DOHH2 (cell line): Measurements from ENCODE around the gene IL12RB2.

Source experiments
- CTCF ChIP-seq: fragments of 200-600 bp; sonication (generic); IDR thresholded peaks from one replicate; pipeline ENCODE4 v1.5.1; 2014; ENCODE audit warnings: antibody characterized with exemption, mild to moderate bottlenecking, low read depth, low read length; ENCODE audit not compliant: poor library complexity, severe bottlenecking
- EZH2phosphoT487 ChIP-seq: fragments of 200-600 bp; sonication (generic); IDR thresholded peaks from 2 replicates; pipeline ENCODE4 v1.6.1; 2017; ENCODE audit warnings: borderline replicate concordance, mild to moderate bottlenecking, antibody characterized with exemption, low read length, moderate library complexity, mixed read lengths

GRCh38 chr1:67264899-67265298 is 42.8 kb upstream of the IL12RB2 start:
- no peak for TF ChIP-seq CTCF
- TF ChIP-seq EZH2phosphoT487: no peak
